Breast epithelium (tissue), 3 donors: ENCODE data around the gene TCEAL1.
"Not testable (repeated sequence)": the region's sequence is repeated elsewhere in the genome, so short reads cannot be mapped to it uniquely, and the experiment has no call there.

Experiments
- POLR2A ChIP-seq: fragments of 450-650 bp; IDR thresholded peaks from one replicate; pipeline ENCODE4 v1.6.1; 2016; ENCODE audit warnings: antibody characterized with exemption, mild to moderate bottlenecking, moderate library complexity
- TF ChIP-seq, protein P1 (sequence below), 3 donors: fragments of 450-650 bp; IDR thresholded peaks; one replicate each; pipeline ENCODE4 v1.5.1; 2016 to 2017; ENCODE audit warnings: antibody characterized with exemption in 3 of 3, mild to moderate bottlenecking in 3 of 3, moderate library complexity in 3 of 3

DNA sequence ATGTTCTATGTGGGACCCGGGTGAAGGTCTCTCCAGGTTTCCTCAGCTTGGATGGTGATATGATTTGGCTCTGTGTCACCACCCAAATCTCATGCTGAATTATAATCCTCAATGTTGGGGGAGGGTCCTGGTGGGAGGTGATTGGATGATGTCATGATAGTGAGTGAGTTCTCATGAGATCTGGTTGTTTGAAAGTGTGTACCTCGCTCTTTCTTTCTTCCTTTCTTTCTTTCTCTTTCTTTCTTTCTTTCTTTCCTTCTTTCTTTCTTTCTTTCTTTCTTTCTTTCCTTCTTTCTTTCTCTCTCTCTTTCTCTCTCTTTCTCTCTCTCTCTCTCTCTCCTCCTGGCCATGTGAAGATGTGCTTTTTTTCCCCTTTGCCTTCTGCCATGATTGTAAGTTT is 30.7 kb downstream of the TCEAL1 start:
- TF ChIP-seq, protein P1, sequence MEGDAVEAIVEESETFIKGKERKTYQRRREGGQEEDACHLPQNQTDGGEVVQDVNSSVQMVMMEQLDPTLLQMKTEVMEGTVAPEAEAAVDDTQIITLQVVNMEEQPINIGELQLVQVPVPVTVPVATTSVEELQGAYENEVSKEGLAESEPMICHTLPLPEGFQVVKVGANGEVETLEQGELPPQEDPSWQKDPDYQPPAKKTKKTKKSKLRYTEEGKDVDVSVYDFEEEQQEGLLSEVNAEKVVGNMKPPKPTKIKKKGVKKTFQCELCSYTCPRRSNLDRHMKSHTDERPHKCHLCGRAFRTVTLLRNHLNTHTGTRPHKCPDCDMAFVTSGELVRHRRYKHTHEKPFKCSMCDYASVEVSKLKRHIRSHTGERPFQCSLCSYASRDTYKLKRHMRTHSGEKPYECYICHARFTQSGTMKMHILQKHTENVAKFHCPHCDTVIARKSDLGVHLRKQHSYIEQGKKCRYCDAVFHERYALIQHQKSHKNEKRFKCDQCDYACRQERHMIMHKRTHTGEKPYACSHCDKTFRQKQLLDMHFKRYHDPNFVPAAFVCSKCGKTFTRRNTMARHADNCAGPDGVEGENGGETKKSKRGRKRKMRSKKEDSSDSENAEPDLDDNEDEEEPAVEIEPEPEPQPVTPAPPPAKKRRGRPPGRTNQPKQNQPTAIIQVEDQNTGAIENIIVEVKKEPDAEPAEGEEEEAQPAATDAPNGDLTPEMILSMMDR (IDR thresholded peaks at IDR 0.05): not testable (repeated sequence)
- TF ChIP-seq POLR2A: not testable (repeated sequence)
